CD4-positive, alpha-beta T cell treated with Interleukin-12 subunit alpha and Interleukin-12 subunit beta, for 1 hour (primary cell): Measurements from ENCODE around the gene CNN3.
A peak's percentile ranks its signal among the peaks of the same experiment; 100 is the strongest.

Experiments used
- DNase-seq: peaks from one replicate; pipeline ENCODE4 v3.0.0-alpha.2; 2020

CNN3 gene

DNA sequence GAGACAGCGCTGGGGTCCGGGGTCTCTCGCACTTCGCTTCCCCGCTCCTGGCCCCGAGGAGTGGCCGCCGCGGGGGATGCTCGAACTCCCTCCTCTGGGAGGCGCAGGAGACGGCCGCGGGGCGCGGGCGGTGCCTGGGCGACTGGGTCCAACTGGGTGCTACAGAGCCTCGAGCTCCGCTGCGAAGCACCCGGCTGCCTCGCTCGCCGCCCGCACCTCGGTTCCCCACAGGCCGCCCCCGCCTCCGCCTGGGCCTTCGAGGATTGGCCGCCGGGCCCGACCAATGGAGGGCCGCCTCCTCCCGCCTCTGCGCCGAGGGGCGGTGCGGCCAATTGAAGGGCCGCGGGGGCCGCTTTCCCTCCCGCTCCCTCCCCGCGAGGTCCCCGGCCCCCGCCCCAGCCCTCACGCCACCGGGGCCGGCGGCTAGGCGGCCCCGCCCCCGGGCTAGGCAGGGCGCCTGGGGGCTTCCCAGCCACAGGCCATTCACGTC is at the start of gene CNN3:
CNN3 (minus strand) TSS at position 196 of the 490 bp plus-strand sequence. CDS start 216 bp downstream, outside the sequence.
- peak; percentile 68 for DNase-seq

- DNase-seq = no peak
Measured at GRCh38 chr1:94974824-94975223, 47.9 kb upstream of the CNN3 start.

DNA sequence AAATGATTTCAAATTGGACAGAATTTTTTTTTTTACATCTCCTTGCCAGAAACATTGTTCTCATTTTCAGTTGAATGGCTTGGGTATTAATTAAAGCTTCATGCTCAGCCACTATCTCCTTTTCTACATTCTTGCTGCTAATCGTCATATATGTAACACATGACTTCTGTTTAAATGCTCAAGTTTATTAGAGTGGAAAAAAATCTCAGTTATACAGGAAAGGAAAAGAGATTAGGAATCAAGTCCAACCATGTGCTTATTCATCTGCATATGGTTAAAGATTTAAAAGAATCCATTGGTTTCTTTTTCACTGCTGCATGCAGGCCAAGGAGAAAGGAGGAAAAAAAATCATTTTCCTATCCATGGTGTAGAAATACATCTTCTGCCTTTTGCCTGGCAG is 47.3 kb upstream of the CNN3 start:
- DNase-seq = no peak

DNA sequence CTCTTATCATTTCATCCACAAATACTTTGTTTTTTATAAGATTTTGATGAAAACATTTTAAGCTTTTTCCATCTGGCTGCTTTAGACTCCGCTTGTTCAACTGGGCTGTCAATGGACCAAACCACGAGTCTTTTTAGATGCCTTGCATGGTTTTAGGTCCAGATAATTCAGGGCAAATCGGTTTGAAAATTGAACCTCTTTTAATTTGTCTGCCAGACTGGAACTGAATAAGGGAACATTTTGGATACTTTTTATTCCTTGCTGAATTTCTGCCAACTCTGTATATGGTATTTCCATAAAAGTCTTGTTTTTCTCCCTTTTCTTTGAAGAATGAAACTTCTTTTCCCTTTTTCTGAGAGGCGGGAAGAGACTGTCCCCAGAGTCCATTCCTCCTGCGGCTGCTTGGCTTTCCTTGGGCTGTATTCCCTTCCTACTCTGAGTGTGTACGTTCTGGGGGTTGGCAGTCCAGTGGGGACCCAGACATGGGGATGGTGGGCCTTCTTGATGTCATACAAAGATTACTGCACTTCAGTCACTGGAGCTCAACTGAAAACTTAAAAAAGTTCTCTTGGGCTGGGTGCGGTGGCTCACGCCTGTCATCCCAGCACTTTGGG is 46.5 kb upstream of the CNN3 start:
- no peak for DNase-seq

- DNase-seq = no peak
Measured at GRCh38 chr1:94971491-94971924, 44.6 kb upstream of the CNN3 start.

DNA sequence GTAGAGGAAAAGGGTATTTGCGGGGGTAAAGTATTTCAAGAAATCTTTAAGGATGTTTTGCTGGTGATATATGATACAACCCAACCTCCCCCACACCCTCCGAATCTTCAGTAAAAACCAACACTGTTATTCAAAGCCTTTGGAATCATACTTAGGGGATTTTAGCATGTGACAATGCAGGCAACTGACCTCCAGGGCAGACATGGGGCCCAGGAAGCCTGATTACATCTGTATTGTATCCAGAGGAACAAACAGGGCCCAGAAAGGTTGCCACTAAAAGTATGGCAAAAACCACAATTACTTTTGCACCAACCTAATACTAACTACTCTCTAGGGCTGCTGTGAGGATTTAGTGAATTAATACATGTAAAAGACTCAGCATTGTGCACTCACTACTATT is 43.9 kb upstream of the CNN3 start:
- no peak for DNase-seq

- DNase-seq = no peak
Measured at GRCh38 chr1:94969137-94969536, 42.2 kb upstream of the CNN3 start.

DNA sequence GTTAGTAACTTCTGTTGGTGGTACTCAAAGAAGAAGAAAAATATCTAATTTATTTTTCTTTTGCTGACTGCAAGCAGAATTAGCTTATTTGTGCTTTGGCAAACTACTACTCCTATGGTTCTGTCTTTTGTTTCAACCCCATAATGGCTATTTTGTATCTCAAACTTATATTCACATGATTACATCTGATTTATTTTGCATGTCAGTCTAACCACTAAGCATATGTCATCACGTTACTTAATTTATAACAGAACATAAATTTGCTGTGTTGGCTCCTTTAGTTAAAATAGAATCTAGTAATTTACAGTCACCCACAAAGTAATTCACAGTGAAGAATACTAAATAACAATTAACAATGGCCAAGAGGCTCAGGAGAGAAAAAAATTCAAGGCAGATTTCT is 39.1 kb upstream of the CNN3 start:
- DNase-seq = no peak

GRCh38 chr1:94963864-94964263 is 37.0 kb upstream of the CNN3 start:
- no peak for DNase-seq

GRCh38 chr1:94962409-94963265 is 35.7 kb upstream of the CNN3 start:
- DNase-seq = peak; percentile 32

GRCh38 chr1:94961988-94962387 is 35.1 kb upstream of the CNN3 start:
- DNase-seq = no peak

DNA sequence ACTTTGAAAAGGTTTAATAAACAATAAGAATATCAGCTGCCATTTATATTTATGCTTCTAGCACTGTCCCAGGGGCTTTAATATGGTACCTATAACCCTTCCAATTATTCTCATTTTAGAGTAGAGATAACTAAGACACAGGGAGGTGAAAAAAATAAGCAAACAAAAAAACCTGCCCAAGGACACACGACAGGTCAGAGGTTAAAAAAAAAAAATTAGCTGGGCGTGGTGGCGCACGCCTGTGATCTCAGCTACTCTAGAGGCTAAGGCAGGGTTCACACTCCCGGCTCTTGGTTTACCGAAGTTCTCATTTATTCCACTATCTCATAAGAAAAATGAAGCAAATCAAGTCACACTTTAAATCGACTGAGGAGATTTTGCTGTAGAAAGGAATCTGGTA is 34.7 kb upstream of the CNN3 start:
- no peak for DNase-seq

GRCh38 chr1:94958081-94958480 is 31.2 kb upstream of the CNN3 start:
- no peak for DNase-seq

- no peak for DNase-seq
Measured at GRCh38 chr1:94955767-94956632, 29.1 kb upstream of the CNN3 start.

DNA sequence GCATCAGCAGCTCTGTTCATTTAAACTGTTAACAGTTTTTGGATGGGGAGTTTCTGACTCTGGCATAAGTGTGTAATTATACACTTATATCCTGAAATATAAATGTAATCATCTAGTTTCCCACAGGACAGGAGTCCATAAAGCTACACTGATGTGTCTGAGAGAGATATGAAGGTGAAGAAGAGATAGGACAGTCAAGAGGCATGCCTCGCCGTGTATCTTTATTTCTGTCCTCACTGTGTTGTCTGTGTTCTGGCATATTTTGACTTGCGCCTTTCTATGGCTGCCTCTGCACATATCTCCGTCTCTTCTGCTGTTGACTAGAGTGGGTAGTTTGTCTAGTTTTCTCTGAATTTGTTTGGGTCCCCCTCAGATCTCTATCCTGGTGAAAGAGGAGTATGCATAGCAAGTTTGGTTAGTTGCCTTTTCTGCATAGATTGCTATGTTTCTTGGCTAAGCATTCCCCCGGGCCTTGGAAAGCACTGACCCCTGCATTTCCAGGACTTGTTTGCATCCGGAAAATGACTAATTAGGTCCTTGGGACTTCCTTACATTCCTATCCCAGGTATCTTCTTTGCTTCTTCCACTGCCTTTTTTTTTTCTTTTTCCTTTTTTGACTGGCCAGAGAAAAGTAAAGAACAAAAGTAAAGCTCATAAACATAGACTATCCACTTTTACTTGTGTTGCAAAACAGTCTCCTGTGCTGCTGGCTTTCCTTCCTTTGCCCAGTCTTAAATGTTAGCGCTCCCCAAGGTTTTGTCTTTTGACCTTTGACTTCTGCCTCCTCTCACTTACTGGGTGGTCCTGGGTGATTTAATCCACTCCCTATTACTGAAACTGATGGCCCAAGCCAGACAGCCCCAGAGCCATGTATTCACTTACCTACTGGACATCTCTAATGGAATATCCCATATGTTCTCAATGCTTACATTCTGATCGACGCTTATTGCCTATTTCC is 27.6 kb upstream of the CNN3 start:
- DNase-seq = no peak

DNA sequence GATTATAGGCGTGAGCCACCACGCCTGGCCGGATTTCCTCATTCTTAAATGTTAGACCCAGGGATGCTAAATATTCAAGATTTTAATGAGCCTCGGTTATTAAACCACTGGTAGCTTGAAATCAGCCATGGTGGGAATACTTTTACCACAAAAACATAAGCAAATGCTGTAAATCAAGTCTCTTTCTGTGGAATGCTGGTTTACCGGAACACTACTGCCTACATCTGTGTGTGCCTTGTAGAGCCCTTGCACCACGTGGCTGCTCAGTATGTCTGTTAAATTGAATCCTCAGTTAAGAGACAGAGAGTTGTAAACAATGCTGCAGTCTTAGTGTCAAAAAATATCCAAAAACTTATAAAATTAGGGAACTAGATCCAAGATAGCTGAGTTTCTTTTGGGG is 26.8 kb upstream of the CNN3 start:
- DNase-seq = no peak

GRCh38 chr1:94953107-94953506 is 26.2 kb upstream of the CNN3 start:
- no peak for DNase-seq

DNA sequence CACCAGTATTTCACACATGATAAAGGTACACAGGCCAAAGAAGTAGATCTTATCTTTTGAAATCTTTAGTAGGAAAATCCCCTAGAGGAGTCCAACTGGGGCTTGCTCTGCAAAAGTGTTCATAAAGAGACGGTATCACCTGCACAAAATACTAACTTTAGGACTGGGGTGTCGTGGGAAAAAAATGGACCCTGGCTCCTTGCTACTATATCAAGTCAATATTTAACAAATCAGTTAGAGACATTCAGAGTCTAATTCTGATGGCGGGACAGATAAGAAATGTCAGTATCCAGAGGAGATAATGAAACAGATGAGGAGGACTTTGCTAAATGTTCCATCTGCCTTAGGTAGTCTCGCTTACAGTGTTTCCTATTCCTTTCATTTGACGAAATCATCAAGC is 25.6 kb upstream of the CNN3 start:
- DNase-seq = no peak

DNA sequence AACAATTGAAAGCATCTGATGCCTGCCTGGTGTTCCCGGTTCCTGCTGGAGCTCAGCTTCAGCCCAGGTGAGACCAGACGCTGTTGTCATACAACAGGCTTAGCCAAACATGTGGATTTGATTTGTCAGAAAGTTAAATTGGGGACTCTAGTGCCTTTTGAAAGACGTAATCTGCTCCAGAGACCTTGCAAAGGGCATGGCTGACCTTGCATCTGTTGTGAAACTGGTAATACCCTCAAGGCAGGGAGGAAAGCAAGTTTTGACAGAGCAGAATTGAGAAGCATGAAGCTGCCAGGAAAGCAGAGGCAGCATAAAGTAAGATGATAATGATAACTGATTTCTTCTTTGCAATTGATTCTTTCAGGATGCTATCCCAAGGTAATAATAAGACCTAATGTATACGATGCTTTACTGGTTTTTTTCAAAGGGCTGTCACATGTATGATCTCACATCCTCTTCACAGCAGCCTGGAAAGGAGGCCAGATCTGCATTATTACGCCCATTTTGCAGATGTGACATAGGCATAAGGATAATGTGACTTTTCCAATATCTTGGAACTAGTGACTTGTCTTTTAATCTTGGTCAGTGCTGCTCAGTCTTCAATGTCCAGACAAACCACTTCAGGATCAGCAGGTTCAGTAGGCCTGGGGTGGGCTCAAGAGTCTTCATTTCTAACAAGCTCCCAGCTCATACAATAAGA is 24.7 kb upstream of the CNN3 start:
- DNase-seq = no peak

GRCh38 chr1:94951046-94951445 is 24.1 kb upstream of the CNN3 start:
- no peak for DNase-seq
